K562 (cell line): Measurements from ENCODE around the gene SLC25A1. TPM values are rescaled to one million over a fixed set of nuclear protein-coding genes. Genes with fewer than 3 reads are reported as not detected.
A peak's percentile ranks its signal among the peaks of the same experiment; 100 is the strongest.

Source experiments
- ATAC-seq: fragments of 200-7000 bp; cut with Tn5 transposase; 3 replicates; pipeline ENCODE4 v1.9.1; 2020; ENCODE audit warnings: moderate library complexity
- BruUV-seq: library from RNA; stranded (reverse); fragments of 400-500 nt; replicated peaks from 2 replicates; lab custom pipeline; 2021; lab: Mats Ljungman, UMichigan
- CTCF ChIA-PET: fragments of 300-600 bp; formaldehyde crosslinking; extraction: SDS; loops from one replicate; lab custom pipeline; 2021; ENCODE audit warnings: low intra/inter-chr PET ratio; lab: Yijun Ruan, JAX
- POLR2A ChIA-PET: fragments of 300-600, 350-650 bp; sonication (Branson Sonifier 250); formaldehyde crosslinking; extraction: SDS; loops from one replicate; lab custom pipeline; 2021; ENCODE audit warnings: antibody characterized with exemption, inconsistent platforms; lab: Yijun Ruan, JAX
- DNase-seq, 4 experiments: peaks; one replicate each; pipeline versions ENCODE4 v3.0.0 to v3.0.0-alpha.2; 2011 to 2018; ENCODE audit warnings: low spot score in 3 of 4, mixed read lengths in 3 of 4; ENCODE audit errors: extremely low read depth in 1 of 4
- FAIRE-seq: peaks from 2 replicates; lab custom pipeline; 2011; peaks lifted over from hg19 to GRCh38; lab: Jason Lieb, UNC
- H2AFZ ChIP-seq: 2 replicates; pipeline ENCODE4 v1.6.0; 2011; ENCODE audit warnings: low read depth, low read length, control low read depth, inconsistent platforms
- H3K27ac ChIP-seq: fragments of 200-600 bp; 3 replicates; pipeline ENCODE4 v1.8.0; 2011; ENCODE audit warnings: low read depth, mild to moderate bottlenecking, control low read depth, inconsistent platforms, low read length, moderate library complexity, mixed read lengths; ENCODE audit errors: extremely low read depth
- H3K27me3 ChIP-seq, 2 experiments: fragments of 300-600 bp in 1 of 2; 2 replicates in 1 of 2; 3 replicates in 1 of 2; pipeline versions ENCODE4 v1.6.0 to v1.8.0; 2011; ENCODE audit warnings: inconsistent platforms in 2 of 2, low read length in 2 of 2, mild to moderate bottlenecking in 1 of 2, mixed read lengths in 1 of 2, moderate library complexity in 1 of 2; ENCODE audit not compliant: control insufficient read depth in 2 of 2, insufficient read depth in 2 of 2
- H3K36me3 ChIP-seq: fragments of 300-600 bp; 3 replicates; pipeline ENCODE4 v1.8.0; 2011; ENCODE audit warnings: mild to moderate bottlenecking, low read length, inconsistent platforms; ENCODE audit not compliant: control insufficient read depth, insufficient read depth
- H3K4me1 ChIP-seq, 2 experiments: fragments of 200-600 bp in 1 of 2; replicated peaks in 1 of 2; 2 replicates in 1 of 2; 3 replicates in 1 of 2; pipeline versions ENCODE4 v1.5.1 to v1.8.0; 2011; ENCODE audit warnings: inconsistent platforms in 2 of 2, low read length in 2 of 2, mild to moderate bottlenecking in 1 of 2, mixed read lengths in 1 of 2, moderate library complexity in 1 of 2; ENCODE audit not compliant: control insufficient read depth in 2 of 2, insufficient read depth in 2 of 2
- H3K4me2 ChIP-seq: 2 replicates; pipeline ENCODE4 v1.6.1; 2011; ENCODE audit warnings: low read length, control low read depth, inconsistent platforms, mixed read lengths; ENCODE audit not compliant: insufficient read depth
- H3K4me3 ChIP-seq: fragments of 200-600 bp; sonication (generic), shearing (Covaris generic); 2 replicates; pipeline ENCODE4 v1.5.1; 2016; ENCODE audit warnings: control low read depth, inconsistent platforms
- H3K79me2 ChIP-seq: fragments of 200-600 bp; 3 replicates; pipeline ENCODE4 v1.8.0; 2011; ENCODE audit warnings: low read length, inconsistent platforms; ENCODE audit not compliant: control insufficient read depth, insufficient read depth
- H3K9ac ChIP-seq, 2 experiments: 2 replicates each; pipeline versions ENCODE4 v1.6.0 to v1.6.1; 2011; ENCODE audit warnings: low read depth in 2 of 2, low read length in 2 of 2, control low read depth in 1 of 2, inconsistent platforms in 1 of 2, mild to moderate bottlenecking in 1 of 2, mixed read lengths in 1 of 2; ENCODE audit not compliant: insufficient read depth in 1 of 2
- H3K9me1 ChIP-seq: one replicate; pipeline ENCODE4 v1.6.0; 2011; ENCODE audit warnings: inconsistent platforms, mild to moderate bottlenecking, low read length, moderate library complexity; ENCODE audit not compliant: control insufficient read depth, insufficient read depth
- H3K9me3 ChIP-seq: replicated peaks from 2 replicates; pipeline ENCODE4 v1.5.1; 2011; ENCODE audit warnings: low read depth, low read length, inconsistent platforms; ENCODE audit not compliant: control insufficient read depth, insufficient read depth
- H4K20me1 ChIP-seq: replicated peaks from 2 replicates; pipeline ENCODE4 v1.6.1; 2011; ENCODE audit warnings: low read length, inconsistent platforms, mixed read lengths; ENCODE audit not compliant: control insufficient read depth, insufficient read depth
- BDP1 ChIP-seq: IDR thresholded peaks from 3 replicates; pipeline ENCODE4 v1.6.1; 2011; ENCODE audit not compliant: insufficient read length, insufficient read depth
- BHLHE40 ChIP-seq: IDR thresholded peaks from 2 replicates; pipeline ENCODE4 v1.6.1; 2011; ENCODE audit warnings: low read length, improper control_type of control experiment
- CHD2 ChIP-seq: IDR thresholded peaks from 2 replicates; pipeline ENCODE4 v1.6.1; 2011; ENCODE audit warnings: low read depth, low read length
- E2F6 ChIP-seq, 2 experiments: IDR thresholded peaks; 2 replicates each; pipeline ENCODE4 v1.6.1; 2011; ENCODE audit warnings: borderline replicate concordance in 1 of 2, control low read depth in 1 of 2, low read depth in 1 of 2, low read length in 1 of 2, mild to moderate bottlenecking in 1 of 2, mixed read lengths in 1 of 2, moderate library complexity in 1 of 2; ENCODE audit not compliant: insufficient read depth in 1 of 2, insufficient read length in 1 of 2, poor library complexity in 1 of 2, severe bottlenecking in 1 of 2; ENCODE audit errors: extremely low read depth in 1 of 2
- KAT2B ChIP-seq: IDR thresholded peaks from one replicate; pipeline ENCODE4 v1.6.1; 2012; ENCODE audit warnings: low read depth, mild to moderate bottlenecking, control low read depth, inconsistent platforms, low read length, moderate library complexity
- KDM5B ChIP-seq: fragments of 200-600 bp; sonication (generic); IDR thresholded peaks from 2 replicates; pipeline ENCODE4 v1.6.1; 2012; ENCODE audit warnings: low read depth, mild to moderate bottlenecking, moderate library complexity, low read length, control low read depth, inconsistent platforms; ENCODE audit not compliant: insufficient replicate concordance
- MYC ChIP-seq, 2 experiments: fragments of 250-450 bp in 1 of 2; sonication (Bioruptor Pico) in 1 of 2; IDR thresholded peaks; 2 replicates each; pipeline versions ENCODE4 v1.5.1 to v1.6.1; 2012 to 2021; ENCODE audit warnings: low read depth in 2 of 2, borderline replicate concordance in 1 of 2, improper control_type of control experiment in 1 of 2, low read length in 1 of 2, mild to moderate bottlenecking in 1 of 2, moderate library complexity in 1 of 2
- PHF8 ChIP-seq: fragments of 200-600 bp; sonication (generic); IDR thresholded peaks from 2 replicates; pipeline ENCODE4 v1.6.1; 2012; ENCODE audit warnings: mixed run types, mild to moderate bottlenecking, inconsistent platforms, low read length, moderate library complexity, borderline replicate concordance
- POLR2AphosphoS2 ChIP-seq: IDR thresholded peaks from 2 replicates; pipeline ENCODE4 v1.6.1; 2012; ENCODE audit warnings: low read length, improper control_type of control experiment
- RBBP5 ChIP-seq: fragments of 200-600 bp; sonication (generic); IDR thresholded peaks from 2 replicates; pipeline ENCODE4 v1.6.1; 2012; ENCODE audit warnings: borderline replicate concordance, mild to moderate bottlenecking, low read length, control low read depth, inconsistent platforms; ENCODE audit not compliant: insufficient read depth, poor library complexity, severe bottlenecking
- RNF2 ChIP-seq: sonication (generic); IDR thresholded peaks from 2 replicates; pipeline ENCODE4 v1.6.1; 2016
- SETDB1 ChIP-seq: IDR thresholded peaks from one replicate; pipeline ENCODE4 v1.6.1; 2012; ENCODE audit warnings: low read length, control low read depth, inconsistent platforms
- SNIP1 ChIP-seq: fragments of 450-650 bp; IDR thresholded peaks from 2 replicates; pipeline ENCODE4 v1.7.1; 2017; ENCODE audit warnings: low read depth, mild to moderate bottlenecking
- ZNF12 ChIP-seq: sonication (generic); formaldehyde crosslinking; IDR thresholded peaks from 2 replicates; pipeline ENCODE4 v1.4.0; 2020; ENCODE audit warnings: mild to moderate bottlenecking, missing genetic modification reagents
- WGBS: fragments of 100-300 bp; shearing (Covaris generic); methylation state at CpG from one replicate; pipeline ENCODE4 v1.1.6; 2016; ENCODE audit warnings: low coverage, mixed read lengths; ENCODE audit not compliant: insufficient coverage; ENCODE audit errors: missing lambda C conversion rate; 5-methylcytosine and 5-hydroxymethylcytosine counted together
- in situ Hi-C: fragments of 300-500 bp; cut with MboI; formaldehyde crosslinking; loops from 4 replicates; pipeline ENCODE4 v1.15.0; 2018; ENCODE audit warnings: inconsistent platforms, mixed read lengths
- intact Hi-C: fragments of 100-400 bp; cut with micrococcal nuclease; formaldehyde crosslinking; loops from 2 replicates; pipeline ENCODE4 v1.14.2; 2022
- polyA plus RNA-seq, 8 experiments: library from polyadenylated mRNA; depleted of rRNA in 4 of 8; stranded (reverse) in 5 of 8; unstranded in 3 of 8; fragments of >200 nt; fragmentation: Nextera tagmentation in 2 of 8; fragmentation: Illumina TruSeq in 1 of 8; extraction: Ambion mirVana in 2 of 8; extraction: Trizol in 1 of 8; gene quantifications; 2 replicates each; pipeline versions ENCODE4 v1.2.1 to v1.2.3, GENCODE V29; 2011 to 2014; ENCODE audit warnings: inconsistent platforms in 1 of 8, missing spikeins in 1 of 8
- total RNA-seq, 7 experiments: library from RNA; depleted of rRNA in 6 of 7; stranded (reverse); fragments of >200 nt in 6 of 7; fragmentation: Illumina TruSeq in 2 of 7; extraction: Trizol in 2 of 7; gene quantifications; 2 replicates each; pipeline versions ENCODE4 v1.2.1 to v1.2.3, GENCODE V29; 2011 to 2021; ENCODE audit warnings: low replicate concordance in 1 of 7

SLC25A1 gene
- total and polyA plus RNA-seq, 9 of the 15 experiments (the other 6 are each of a cell fraction or from before 2014, with no cell fraction given), result 11.0 to 408 (median 110) TPM

GRCh38 chr22:19180740-19181410 lies 2.3 kb upstream of the SLC25A1 start:
- TF ChIP-seq RBBP5 (peak; percentile 59), SETDB1 (no peak), BDP1 (no peak), RNF2 (no peak), PHF8 (no peak), KAT2B (no peak), POLR2AphosphoS2 (no peak), CHD2 (no peak), BHLHE40 (peak; percentile 13; the same call in 1 of the 2 replicates), MYC (IDR thresholded peaks at IDR 0.05; ENCODE audit: low read depth, low read length) (no peak), MYC (CRISPR knock-in tag; IDR thresholded peaks at IDR 0.05; ENCODE audit: borderline replicate concordance, low read depth) (peak; percentile 26; the same call in 1 of the 2 replicates), SNIP1 (no peak), ZNF12 (CRISPR knock-in tag) (no peak), KDM5B (peak; percentile 40), E2F6 (IDR thresholded peaks at IDR 0.05; ENCODE audit: borderline replicate concordance in 1 of 2, extremely low read depth in 1 of 2, insufficient read depth in 1 of 2, insufficient read length in 1 of 2, low read depth in 1 of 2, low read length in 1 of 2, poor library complexity in 1 of 2, severe bottlenecking in 1 of 2) (peak in 1 of 2 experiments; percentile 24)
- TF ChIP-seq, all 486 proteins: peak for 5
- H3K9ac ChIP-seq, result peak overlapping the region in 1 of 2 experiments; percentile 96; a peak in 2 of 4 replicates
- POLR2A ChIA-PET, result interaction anchor here (0.6 to 11.1 kb wide), 4 partner anchors 14 to 779 kb away, joined by 3 to 191 read pairs (median 4); no protein-coding TSS in a partner anchor

More at GRCh38 chr22:19180740-19181410, 2.3 kb upstream of the SLC25A1 start:
- WGBS, result 48% methylated on average over 11 of the region's 11 CpGs
- Histone ChIP-seq H3K4me1 (peaks cover 24 to 87% of the 10 kb centered on the region in 2 experiments), H3K4me2 (no peak overlapping the region), H2AFZ (no peak overlapping the region), H3K9me1 (peaks cover 2% of the 10 kb centered on the region), H3K27ac (no peak overlapping the region), H3K36me3 (peaks cover 16% of the 10 kb centered on the region; the same call in 2 of the 3 replicates), H3K79me2 (peaks cover 25% of the 10 kb centered on the region), H3K27me3 (peaks cover 15 to 38% of the 10 kb centered on the region in 2 experiments; a peak in 4 of 5 replicates), H3K4me3 (no peak overlapping the region), H3K9me3 (no peaks in the 10 kb centered on the region), H4K20me1 (peaks cover 4% of the 10 kb centered on the region; the same call in 1 of the 2 replicates)
- FAIRE-seq (no peak), DNase-seq (no peak), ATAC-seq (no peak)
- in situ Hi-C loops, result no loop called here
- no TSS peak for BruUV-seq
- CTCF ChIA-PET, result interaction anchor here (0.5 to 2.6 kb wide), 3 partner anchors 24 to 537 kb away, joined by 3 to 31 read pairs (median 7); no protein-coding TSS in a partner anchor
- intact Hi-C loops, result no loop called here
